HG02798 (cell line): ENCODE data around the gene ECHDC1.
"Not testable (repeated sequence)": the region's sequence is repeated elsewhere in the genome, so short reads cannot be mapped to it uniquely, and the experiment has no call there.

Source experiments
- ATAC-seq: cut with Tn5 transposase; IDR thresholded peaks from one replicate; pipeline ENCODE4 v1.9.1; 2021; ENCODE audit warnings: mild to moderate bottlenecking; ENCODE audit not compliant: unreplicated experiment, poor library complexity

Gene ECHDC1

GRCh38 chr6:127343809-127344659 is 625 bp upstream of the ECHDC1 start:
- ATAC-seq, result no peak

GRCh38 chr6:127342296-127342945 is 988 bp downstream of the ECHDC1 start:
- ATAC-seq, result no peak

- ATAC-seq, result peak; percentile 29
These were observed 1.8 kb downstream of the ECHDC1 start for GRCh38 chr6:127341471-127342202.

GRCh38 chr6:127340171-127340570 is 3.2 kb downstream of the ECHDC1 start:
- ATAC-seq, result no peak

GRCh38 chr6:127338936-127339335 is 4.5 kb downstream of the ECHDC1 start:
- ATAC-seq, result no peak

- no peak for ATAC-seq
These were observed 10.9 kb downstream of the ECHDC1 start for GRCh38 chr6:127332383-127332961.

- not testable (repeated sequence) for ATAC-seq
These were observed 12.2 kb downstream of the ECHDC1 start for GRCh38 chr6:127331256-127331655.

- no peak for ATAC-seq
These were observed 15.3 kb downstream of the ECHDC1 start for GRCh38 chr6:127328043-127328609.

GRCh38 chr6:127319686-127320085 is 23.7 kb downstream of the ECHDC1 start:
- no peak for ATAC-seq

GRCh38 chr6:127317388-127318128 is 25.9 kb downstream of the ECHDC1 start:
- no peak for ATAC-seq

GRCh38 chr6:127305741-127306140 is 37.7 kb downstream of the ECHDC1 start:
- no peak for ATAC-seq

- no peak for ATAC-seq
These were observed 39.5 kb downstream of the ECHDC1 start for GRCh38 chr6:127303917-127304316.

- ATAC-seq, result peak; percentile 68
These were observed 40.4 kb downstream of the ECHDC1 start for GRCh38 chr6:127302728-127303660.

- no peak for ATAC-seq
These were observed 42.2 kb downstream of the ECHDC1 start for GRCh38 chr6:127301199-127301700.

GRCh38 chr6:127300411-127300810 is 43.0 kb downstream of the ECHDC1 start:
- no peak for ATAC-seq

- no peak for ATAC-seq
These were observed 43.7 kb downstream of the ECHDC1 start for GRCh38 chr6:127299522-127300240.

- ATAC-seq, result no peak
These were observed 44.9 kb downstream of the ECHDC1 start for GRCh38 chr6:127298475-127298874.
